ENCODE measurements around the gene COL23A1.
A peak's percentile ranks its signal among the peaks of the same experiment; 100 is the strongest.
"Not testable (repeated sequence)": the region's sequence is repeated elsewhere in the genome, so short reads cannot be mapped to it uniquely, and the experiment has no call there.

The COL23A1 gene

DNA sequence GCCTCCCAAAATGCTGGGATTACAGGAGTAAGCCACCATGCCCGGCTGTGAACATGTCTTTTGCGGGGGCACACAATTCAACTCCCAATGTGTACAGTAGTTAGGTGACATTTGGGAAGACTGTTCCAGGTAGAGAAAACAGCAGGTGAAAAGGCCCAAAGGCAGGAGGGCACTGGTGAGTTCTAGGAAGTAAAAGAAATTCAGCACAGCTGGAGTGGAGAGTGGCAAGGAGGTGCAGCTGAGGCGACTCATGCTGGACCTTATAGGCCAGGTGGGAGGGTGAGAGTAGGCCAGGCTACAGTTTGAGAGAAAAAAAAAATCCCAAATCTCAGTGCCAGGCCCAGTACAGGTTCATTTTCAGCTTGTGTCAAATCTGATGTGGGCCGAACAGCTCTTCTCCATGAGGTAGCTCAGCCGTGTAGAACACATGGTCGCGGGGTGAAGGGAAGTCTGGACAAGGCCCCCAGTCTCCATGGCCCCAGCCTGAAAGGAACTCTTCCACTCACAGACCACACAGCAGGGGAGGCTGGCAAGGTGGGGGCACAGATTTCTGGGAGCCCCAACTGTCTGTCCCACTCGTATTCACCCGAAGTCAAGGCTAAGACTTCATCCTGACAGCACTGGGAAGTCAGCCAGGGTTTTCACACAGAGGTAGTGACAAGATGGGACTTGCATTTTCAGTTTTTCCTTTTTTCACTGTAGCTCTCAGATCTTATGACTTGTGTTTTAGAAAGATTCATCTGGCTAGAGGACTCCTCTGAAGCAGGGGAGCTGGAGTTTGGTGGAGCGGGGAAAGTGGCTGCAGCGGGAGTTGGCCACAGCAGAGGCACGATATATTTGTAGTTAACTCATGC is 390.4 kb downstream of the COL23A1 start:
- H3K4me3 ChIP-seq (ENCODE audit: low read length) = no peak overlapping the region
- DNase-seq (ENCODE audit: low read depth, low spot score) = no peak

- H3K4me3 ChIP-seq (ENCODE audit: low read length) = no peak overlapping the region
- DNase-seq (ENCODE audit: low read depth, low spot score) = no peak
Measured at GRCh38 chr5:178198706-178199105, 391.5 kb downstream of the COL23A1 start.

DNA sequence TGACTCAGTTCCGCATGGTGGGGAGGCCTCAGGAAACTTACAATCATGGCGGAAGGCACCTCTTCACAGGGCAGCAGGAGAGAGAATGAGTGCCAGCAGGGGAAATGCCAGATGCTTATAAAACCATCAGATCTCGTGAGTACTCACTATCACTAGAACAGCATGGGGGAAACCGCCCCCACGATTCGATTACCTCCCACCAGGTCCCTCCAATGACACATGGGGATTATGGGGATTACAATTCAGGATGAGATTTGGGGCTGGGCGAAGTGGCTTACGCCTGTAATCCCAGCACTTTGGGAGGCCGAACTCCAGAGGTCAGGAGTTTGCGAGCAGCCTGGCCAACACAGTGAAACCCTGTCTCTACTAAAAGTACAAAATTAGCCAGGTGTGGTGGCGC is 392.0 kb downstream of the COL23A1 start:
- DNase-seq (ENCODE audit: low read depth, low spot score) = not testable (repeated sequence)

DNA sequence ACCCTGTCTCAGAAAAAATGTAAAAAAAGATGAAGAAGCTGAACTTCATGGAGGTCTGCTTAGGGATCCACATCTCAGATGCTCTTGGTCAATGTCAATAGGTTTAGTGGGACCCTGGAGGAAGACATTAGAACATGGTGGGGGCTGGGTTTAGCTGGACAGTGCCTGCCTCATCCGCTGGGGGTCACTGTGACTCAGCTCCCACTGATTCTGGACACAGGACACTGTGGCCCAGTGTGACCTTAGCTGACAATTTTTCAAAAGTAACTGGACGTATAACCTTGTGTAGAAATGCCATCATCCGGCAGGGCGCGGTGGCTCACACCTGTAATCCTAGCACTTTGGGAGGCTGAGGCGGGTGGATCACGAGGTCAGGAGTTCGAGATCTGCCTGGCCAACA is 393.2 kb downstream of the COL23A1 start:
- no peak overlapping the region for H3K4me3 ChIP-seq (ENCODE audit: low read length)
- DNase-seq (ENCODE audit: low read depth, low spot score) = no peak

More for the DNA sequence above, 392.0 kb downstream of the COL23A1 start:
- H3K4me3 ChIP-seq (ENCODE audit: low read length) = not testable (repeated sequence)

- DNase-seq (ENCODE audit: low read depth, low spot score) = no peak
- H3K4me3 ChIP-seq (ENCODE audit: low read length) = no peak overlapping the region
Measured at GRCh38 chr5:178196281-178196812, 393.8 kb downstream of the COL23A1 start.

DNA sequence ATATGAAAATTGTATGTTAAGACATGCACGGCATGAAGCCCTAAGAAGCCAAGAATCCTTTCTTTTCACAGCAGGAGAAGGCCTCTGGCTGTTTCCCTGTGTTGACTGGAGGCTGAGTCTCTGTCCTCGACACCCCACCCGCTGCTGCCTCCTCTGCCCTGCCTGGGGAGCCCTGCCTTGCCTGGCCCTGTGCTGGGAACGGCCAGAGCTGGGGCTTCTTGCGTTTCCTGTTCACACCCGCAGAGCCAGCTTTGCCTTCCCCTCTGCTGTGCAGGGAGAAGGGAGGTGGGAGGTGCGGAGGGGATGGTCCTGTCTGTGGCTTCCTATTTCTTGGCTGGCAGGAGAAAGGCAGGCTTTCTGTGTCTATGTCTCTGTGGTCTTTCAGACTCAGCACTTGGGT is 396.2 kb downstream of the COL23A1 start:
- no peak overlapping the region for H3K4me3 ChIP-seq (ENCODE audit: low read length)
- peak; percentile 54 for DNase-seq (ENCODE audit: low read depth, low spot score)

GRCh38 chr5:178193251-178193809 is 396.9 kb downstream of the COL23A1 start:
- H3K4me3 ChIP-seq (ENCODE audit: low read length) = no peak overlapping the region
- peak; percentile 73 for DNase-seq (ENCODE audit: low read depth, low spot score)

- DNase-seq (ENCODE audit: low read depth, low spot score) = no peak
- H3K4me3 ChIP-seq (ENCODE audit: low read length) = no peak overlapping the region
Measured at GRCh38 chr5:178192787-178193186, 397.4 kb downstream of the COL23A1 start.

- DNase-seq (ENCODE audit: low read depth, low spot score) = no peak
- H3K4me3 ChIP-seq (ENCODE audit: low read length) = no peak overlapping the region
Measured at GRCh38 chr5:178192244-178192643, 397.9 kb downstream of the COL23A1 start.

DNA sequence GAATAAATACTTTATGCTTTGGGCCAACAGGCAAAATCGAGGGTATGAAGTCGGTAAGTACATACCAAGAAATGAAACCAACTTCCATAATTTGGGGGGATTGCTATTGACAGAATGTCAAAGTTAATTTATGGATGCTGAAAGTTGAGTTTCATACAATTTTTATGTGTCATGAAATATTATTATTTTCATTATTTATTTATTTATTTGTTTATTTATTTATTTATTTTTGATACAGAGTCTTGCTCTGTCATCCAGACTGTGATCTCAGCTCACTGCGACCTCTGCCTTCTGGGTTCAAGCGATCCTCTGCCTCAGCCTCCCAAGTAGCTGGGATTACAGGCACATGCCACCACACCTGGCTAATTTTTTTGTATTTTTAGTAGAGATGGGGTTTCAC is 398.5 kb downstream of the COL23A1 start:
- no peak overlapping the region for H3K4me3 ChIP-seq (ENCODE audit: low read length)
- no peak for DNase-seq (ENCODE audit: low read depth, low spot score)

DNA sequence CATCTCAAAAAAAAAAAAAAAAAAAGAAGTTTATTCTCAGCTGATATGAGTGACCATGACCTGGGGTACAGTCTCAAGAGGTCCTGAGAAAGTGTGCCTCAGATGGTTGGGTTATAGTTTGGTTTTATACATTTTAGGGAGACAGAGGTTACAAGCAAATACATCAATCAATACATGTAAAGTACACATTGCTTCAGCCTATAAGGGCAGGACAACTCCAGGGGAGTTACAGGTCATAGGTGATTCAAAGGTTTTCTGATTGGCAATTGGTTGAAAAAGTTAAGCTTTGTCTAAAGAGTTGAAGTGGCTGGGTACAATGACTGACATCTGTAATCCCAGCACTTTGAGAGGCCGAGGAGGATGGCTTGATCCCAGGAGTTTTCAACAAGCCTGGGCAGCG is 400.8 kb downstream of the COL23A1 start:
- no peak for DNase-seq (ENCODE audit: low read depth, low spot score)
- H3K4me3 ChIP-seq (ENCODE audit: low read length) = no peak overlapping the region
